ENCODE data around the gene ORC5.

The ORC5 gene

GRCh38 chr7:104152468-104152867 is 55.3 kb downstream of the ORC5 start:
- Histone ChIP-seq H3K4me1 (ENCODE audit: control insufficient read depth, insufficient read depth, low read length) (no peaks in the 10 kb centered on the region), H3K9me3 (ENCODE audit: control insufficient read depth, insufficient read depth, low read depth, low read length) (no peaks in the 10 kb centered on the region), H3K27ac (ENCODE audit: extremely low read depth, low read depth, low read length) (no peak overlapping the region), H3K4me3 (ENCODE audit: low read depth, low read length) (no peak overlapping the region), H3K36me3 (ENCODE audit: control insufficient read depth in 2 of 2, insufficient read depth in 1 of 2, low read length in 2 of 2) (peaks cover 0 to 4% of the 10 kb centered on the region in 2 experiments; a peak in 2 of 3 replicates)
- POLR2A ChIA-PET: no interaction called here
- TF ChIP-seq ZNF707 (tag by site-specific recombination; IDR thresholded peaks at IDR 0.05) (no peak), ZNF214 (tag by site-specific recombination; IDR thresholded peaks at IDR 0.05; ENCODE audit: borderline replicate concordance) (no peak), ZNF184 (tag by site-specific recombination; IDR thresholded peaks at IDR 0.05) (no peak), HIC1 (tag by site-specific recombination; IDR thresholded peaks at IDR 0.05) (no peak), YY2 (tag by site-specific recombination; IDR thresholded peaks at IDR 0.05) (no peak), IKZF3 (tag by site-specific recombination; IDR thresholded peaks at IDR 0.05) (no peak), ZNF600 (tag by site-specific recombination; IDR thresholded peaks at IDR 0.05) (no peak), MYNN (tag by site-specific recombination; IDR thresholded peaks at IDR 0.05; ENCODE audit: borderline replicate concordance) (no peak), ZSCAN4 (tag by site-specific recombination; IDR thresholded peaks at IDR 0.05) (no peak), ZNF391 (tag by site-specific recombination; IDR thresholded peaks at IDR 0.05; ENCODE audit: borderline replicate concordance, low read depth) (no peak), PRDM1 (tag by site-specific recombination; IDR thresholded peaks at IDR 0.05) (no peak), PRDM10 (tag by site-specific recombination; IDR thresholded peaks at IDR 0.05) (no peak), ZBTB49 (tag by site-specific recombination; IDR thresholded peaks at IDR 0.05; ENCODE audit: low read depth) (no peak), KLF16 (tag by site-specific recombination; IDR thresholded peaks at IDR 0.05) (no peak), ZNF544 (tag by site-specific recombination; IDR thresholded peaks at IDR 0.05) (no peak), ZEB2 (tag by site-specific recombination; IDR thresholded peaks at IDR 0.05) (no peak), ZNF660 (tag by site-specific recombination; IDR thresholded peaks at IDR 0.05) (no peak), GLIS2 (tag by site-specific recombination; IDR thresholded peaks at IDR 0.05) (no peak), PRDM6 (tag by site-specific recombination; IDR thresholded peaks at IDR 0.05) (no peak)
- CTCF ChIA-PET: no interaction called here

All from HEK293 (cell line).